PC-9 (cell line): Measurements from ENCODE around the gene LRP1B. TPM values are rescaled to one million over a fixed set of nuclear protein-coding genes. Genes with fewer than 3 reads are reported as not detected.

Experiments
- BruUV-seq: library from RNA; stranded (reverse); fragments of 400-500 nt; replicated peaks from 2 replicates; lab custom pipeline; 2021; lab: Mats Ljungman, UMichigan
- CTCF ChIA-PET: fragments of 300-600 bp; sonication (Branson Sonifier 250); formaldehyde crosslinking; loops from one replicate; lab custom pipeline; 2022; ENCODE audit warnings: antibody characterized with exemption; lab: Charles Lee
- POLR2A ChIA-PET: fragments of 300-600 bp; sonication (Branson Sonifier 250); formaldehyde crosslinking; loops from one replicate; lab custom pipeline; 2022; ENCODE audit warnings: antibody characterized with exemption; ENCODE audit not compliant: unreplicated experiment; lab: Charles Lee
- DNase-seq, 2 experiments: peaks; one replicate each; pipeline versions ENCODE4 v3.0.0 to v3.0.0-alpha.2; 2015 to 2022; ENCODE audit warnings: mixed read lengths in 1 of 2
- H2AFZ ChIP-seq: fragments of 200-600 bp; sonication (generic); 2 replicates; pipeline ENCODE4 v1.8.1; 2017; ENCODE audit warnings: antibody characterized with exemption
- H3F3A ChIP-seq: fragments of 200-600 bp; sonication (generic); 2 replicates; pipeline ENCODE4 v1.8.1; 2017; ENCODE audit warnings: antibody characterized with exemption, mild to moderate bottlenecking, low read depth; ENCODE audit not compliant: insufficient read depth
- H3K27ac ChIP-seq: fragments of 200-600 bp; sonication (generic); 2 replicates; pipeline ENCODE4 v1.6.1; 2016; ENCODE audit warnings: mixed run types
- H3K27me3 ChIP-seq: fragments of 200-600 bp; sonication (generic); 2 replicates; pipeline ENCODE4 v1.6.1; 2016; ENCODE audit warnings: low read depth, mixed run types; ENCODE audit not compliant: insufficient read depth
- H3K36me3 ChIP-seq: fragments of 200-600 bp; sonication (generic); 2 replicates; pipeline ENCODE4 v1.6.1; 2016; ENCODE audit warnings: low read depth, mixed run types
- H3K4me1 ChIP-seq: fragments of 200-600 bp; sonication (generic); replicated peaks from 2 replicates; pipeline ENCODE4 v1.6.1; 2016; ENCODE audit warnings: mixed run types; ENCODE audit not compliant: insufficient read depth
- H3K4me2 ChIP-seq: fragments of 200-600 bp; sonication (generic); 2 replicates; pipeline ENCODE4 v1.6.1; 2017; ENCODE audit warnings: mixed run types
- H3K4me3 ChIP-seq: fragments of 200-600 bp; sonication (generic); 2 replicates; pipeline ENCODE4 v1.6.1; 2016; ENCODE audit warnings: mixed run types
- H3K79me2 ChIP-seq: fragments of 200-600 bp; sonication (generic); 2 replicates; pipeline ENCODE4 v1.6.1; 2017; ENCODE audit warnings: low read depth, mixed run types
- H3K9me2 ChIP-seq: fragments of 200-600 bp; sonication (generic); 2 replicates; pipeline ENCODE4 v1.8.1; 2017; ENCODE audit warnings: mild to moderate bottlenecking; ENCODE audit not compliant: insufficient read depth
- H3K9me3 ChIP-seq: fragments of 200-600 bp; sonication (generic); 2 replicates; pipeline ENCODE4 v1.8.1; 2016; ENCODE audit warnings: low read depth; ENCODE audit not compliant: insufficient read depth
- H4K20me1 ChIP-seq: fragments of 200-600 bp; sonication (generic); 2 replicates; pipeline ENCODE4 v1.8.1; 2017; ENCODE audit not compliant: insufficient read depth
- CTCF ChIP-seq: fragments of 200-600 bp; sonication (generic); conservative IDR thresholded peaks from 2 replicates; pipeline ENCODE4 v1.6.1; 2017; ENCODE audit warnings: mixed run types, antibody characterized with exemption, mild to moderate bottlenecking, moderate library complexity
- EZH2 ChIP-seq: fragments of 200-600 bp; sonication (generic); IDR thresholded peaks from 2 replicates; pipeline ENCODE4 v1.8.0; 2017; ENCODE audit warnings: antibody characterized with exemption, low read depth
- intact Hi-C: fragments of 100-400 bp; cut with micrococcal nuclease; formaldehyde crosslinking; loops from one replicate; pipeline ENCODE4 v1.10.0; 2022; ENCODE audit not compliant: unreplicated experiment
- total RNA-seq: library from RNA; stranded (reverse); gene quantifications from 2 replicates; pipeline ENCODE4 v1.2.3, GENCODE V29; 2021

The LRP1B gene
- total RNA-seq, 1 experiment from 2014 or later: 1.7 TPM

- ChIA-PET POLR2A (no interaction called here), CTCF (no interaction called here)
- H3K4me3 ChIP-seq: no peak overlapping the region
- no peaks in the 10 kb centered on the region for H3K9me2 ChIP-seq
- H2AFZ ChIP-seq: no peak overlapping the region
- no peaks in the 10 kb centered on the region for H3F3A ChIP-seq
- no peaks in the 10 kb centered on the region for H3K9me3 ChIP-seq
- H3K4me2 ChIP-seq: no peak overlapping the region
- no TSS peak for BruUV-seq
- no peak for DNase-seq
- H3K27me3 ChIP-seq: no peaks in the 10 kb centered on the region
- no peaks in the 10 kb centered on the region for H3K4me1 ChIP-seq
- no peaks in the 10 kb centered on the region for H4K20me1 ChIP-seq
- TF ChIP-seq CTCF: no peak
- TF ChIP-seq EZH2: no peak
- H3K79me2 ChIP-seq: no peaks in the 10 kb centered on the region
- H3K27ac ChIP-seq: no peak overlapping the region
- H3K36me3 ChIP-seq: no peaks in the 10 kb centered on the region
- intact Hi-C loops: no loop called here
Observed at GRCh38 chr2:140910683-140911082, 1220.1 kb downstream of the LRP1B start.

- H3K9me2 ChIP-seq: no peaks in the 10 kb centered on the region
- no peaks in the 10 kb centered on the region for H3K27me3 ChIP-seq
- intact Hi-C loops: no loop called here
- no peaks in the 10 kb centered on the region for H3K79me2 ChIP-seq
- H4K20me1 ChIP-seq: no peaks in the 10 kb centered on the region
- no TSS peak for BruUV-seq
- no peaks in the 10 kb centered on the region for H3K36me3 ChIP-seq
- H3F3A ChIP-seq: no peaks in the 10 kb centered on the region
- no peak overlapping the region for H3K27ac ChIP-seq
- ChIA-PET CTCF (no interaction called here), POLR2A (no interaction called here)
- no peaks in the 10 kb centered on the region for H3K4me1 ChIP-seq
- H3K4me3 ChIP-seq: no peak overlapping the region
- H3K4me2 ChIP-seq: no peak overlapping the region
- no peaks in the 10 kb centered on the region for H3K9me3 ChIP-seq
- DNase-seq: no peak
- TF ChIP-seq EZH2 (no peak), CTCF (no peak)
- no peak overlapping the region for H2AFZ ChIP-seq
Observed at GRCh38 chr2:140905083-140905781, 1225.6 kb downstream of the LRP1B start.

GRCh38 chr2:140895378-140895777 is 1235.4 kb downstream of the LRP1B start:
- no peak overlapping the region for H3K4me2 ChIP-seq
- CTCF ChIA-PET: no interaction called here
- H3K27me3 ChIP-seq: no peaks in the 10 kb centered on the region
- TF ChIP-seq CTCF: no peak
- no peak for TF ChIP-seq EZH2
- no peak overlapping the region for H3K27ac ChIP-seq
- no peak for DNase-seq
- H3K36me3 ChIP-seq: no peaks in the 10 kb centered on the region
- H3F3A ChIP-seq: no peaks in the 10 kb centered on the region
- no peak overlapping the region for H3K4me3 ChIP-seq
- no peak overlapping the region for H2AFZ ChIP-seq
- POLR2A ChIA-PET: no interaction called here
- no peaks in the 10 kb centered on the region for H3K79me2 ChIP-seq
- no peaks in the 10 kb centered on the region for H4K20me1 ChIP-seq
- no peaks in the 10 kb centered on the region for H3K9me3 ChIP-seq
- intact Hi-C loops: no loop called here
- no peaks in the 10 kb centered on the region for H3K9me2 ChIP-seq
- no TSS peak for BruUV-seq
- H3K4me1 ChIP-seq: no peaks in the 10 kb centered on the region
